CD4-positive, CD25-positive, alpha-beta regulatory T cell (primary cell): ENCODE results near the gene EMC7. TPM values are rescaled to one million over a fixed set of nuclear protein-coding genes. Genes with fewer than 3 reads are reported as not detected.

Experiments
- ATAC-seq, 2 donors: fragments of 150-1000 bp; cut with Tn5 transposase; one replicate each; pipeline ENCODE4 v1.10.0; 2021; ENCODE audit warnings: low read depth in 2 of 2, moderate number of reproducible peaks in 2 of 2, moderate library complexity in 1 of 2
- DNase-seq, 3 donors: peaks; one replicate each; pipeline versions ENCODE4 v3.0.0 to v3.0.0-alpha.2; 2012 to 2022; ENCODE audit warnings: mixed read lengths in 1 of 3
- H3K27ac ChIP-seq: one replicate; pipeline ENCODE4 v1.7.0; 2013; ENCODE audit warnings: mild to moderate bottlenecking, low read length; ENCODE audit not compliant: insufficient read depth, poor library complexity, severe bottlenecking
- H3K27me3 ChIP-seq: one replicate; pipeline ENCODE4 v1.7.0; 2013; ENCODE audit warnings: low read length; ENCODE audit not compliant: control insufficient read depth, insufficient read depth
- H3K36me3 ChIP-seq: one replicate; pipeline ENCODE4 v1.7.0; 2013; ENCODE audit warnings: mild to moderate bottlenecking, low read length, moderate library complexity; ENCODE audit not compliant: control insufficient read depth, insufficient read depth
- H3K4me1 ChIP-seq: 2 replicates; pipeline ENCODE4 v1.7.0; 2013; ENCODE audit warnings: mild to moderate bottlenecking, low read length; ENCODE audit not compliant: insufficient read depth, control insufficient read depth, poor library complexity, severe bottlenecking
- H3K4me3 ChIP-seq: one replicate; pipeline ENCODE4 v1.7.0; 2013; ENCODE audit warnings: low read depth, mild to moderate bottlenecking, low read length, moderate library complexity
- H3K9me3 ChIP-seq, 2 experiments: 1 replicate in 1 of 2; 2 replicates in 1 of 2; pipeline ENCODE4 v1.7.0; 2013; ENCODE audit warnings: low read length in 2 of 2, mild to moderate bottlenecking in 1 of 2, moderate library complexity in 1 of 2; ENCODE audit not compliant: control insufficient read depth in 2 of 2
- H3K27ac Mint-ChIP-seq, 3 donors: one replicate each; pipeline ENCODE4 v1.8.0; 2020 to 2022; ENCODE audit warnings: mild to moderate bottlenecking in 3 of 3, mixed read lengths in 3 of 3, moderate library complexity in 2 of 3
- H3K27me3 Mint-ChIP-seq: one replicate; pipeline ENCODE4 v1.8.0; 2022; ENCODE audit warnings: mild to moderate bottlenecking, mixed read lengths
- H3K36me3 Mint-ChIP-seq: one replicate; pipeline ENCODE4 v1.8.0; 2020; ENCODE audit warnings: mixed read lengths
- H3K4me1 Mint-ChIP-seq, 4 donors: one replicate each; pipeline ENCODE4 v1.8.0; 2020 to 2022; ENCODE audit warnings: mixed read lengths in 4 of 4, mild to moderate bottlenecking in 1 of 4
- H3K4me3 Mint-ChIP-seq, 4 donors: one replicate each; pipeline ENCODE4 v1.8.0; 2020 to 2022; ENCODE audit warnings: mild to moderate bottlenecking in 4 of 4, mixed read lengths in 4 of 4, moderate library complexity in 3 of 4
- H3K9me3 Mint-ChIP-seq, 7 donors: one replicate each; pipeline ENCODE4 v1.8.0; 2020 to 2022; ENCODE audit warnings: mixed read lengths in 7 of 7, mild to moderate bottlenecking in 3 of 7, moderate library complexity in 2 of 7
- polyA plus RNA-seq, 4 donors: library from polyadenylated mRNA; unstranded; fragments of 300-500 nt; fragmentation: Illumina TruSeq; gene quantifications; one replicate each; pipeline ENCODE4 v1.2.3, GENCODE V29; 2021
- total RNA-seq: library from RNA; stranded (reverse); gene quantifications from one replicate; pipeline ENCODE4 v1.2.3, GENCODE V29; 2022

The EMC7 gene
- total and polyA plus RNA-seq, 5 donors from 2014 or later, result 51.9 to 172 (median 129) TPM

DNA sequence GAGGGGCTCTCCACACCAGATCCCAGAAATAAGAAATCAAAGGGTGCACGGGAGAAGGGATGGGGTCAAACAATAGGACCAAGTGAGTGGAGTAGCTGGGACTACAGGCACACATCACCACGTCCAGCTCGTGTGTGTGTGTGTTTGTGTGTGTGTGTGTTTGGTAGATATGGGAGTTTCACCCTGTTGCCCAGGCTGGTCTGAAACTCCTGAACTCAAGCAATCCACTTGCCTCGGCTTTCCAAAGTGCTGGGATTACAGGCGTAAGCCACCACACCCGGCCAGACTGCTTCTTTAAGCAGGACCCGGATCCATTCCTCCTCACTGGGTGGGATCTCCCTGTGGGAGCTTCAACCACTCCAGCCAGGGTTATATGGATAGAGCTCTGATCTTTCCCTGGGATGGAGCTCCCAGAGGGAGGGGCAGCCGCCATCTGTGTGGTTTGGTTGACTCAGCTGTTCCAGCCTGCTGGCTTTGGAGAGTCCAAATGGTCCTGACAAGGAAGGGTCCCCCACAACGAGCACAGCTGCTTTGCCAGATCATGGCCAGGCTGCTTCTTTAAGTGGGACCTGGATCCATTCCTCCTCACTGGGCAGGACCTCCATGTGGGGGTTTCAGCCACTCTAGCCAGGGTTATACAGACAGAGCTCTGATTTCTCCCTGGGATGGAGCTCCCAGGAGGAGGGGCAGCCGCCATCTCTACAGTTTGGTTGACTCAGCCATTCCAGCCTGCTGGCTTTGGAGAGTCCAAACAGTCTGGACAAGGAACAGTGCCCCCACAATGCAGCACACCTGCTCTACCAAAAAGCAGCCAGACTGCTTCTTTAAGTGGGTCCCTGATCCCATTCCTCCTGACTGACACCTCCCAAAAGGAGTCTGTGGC lies 53.5 kb downstream of the EMC7 start:
- no peak overlapping the region for H3K27ac Mint-ChIP-seq
- peaks cover 19% of the 10 kb centered on the region for H3K27me3 Mint-ChIP-seq
- no peak overlapping the region for H3K27ac ChIP-seq
- peaks cover 12 to 15% of the 10 kb centered on the region in 2 experiments for H3K9me3 ChIP-seq
- no peaks in the 10 kb centered on the region for H3K4me1 ChIP-seq
- no peak overlapping the region for H3K4me3 Mint-ChIP-seq
- ATAC-seq (no peak), DNase-seq (no peak)
- H3K4me3 ChIP-seq, result no peak overlapping the region
- H3K36me3 Mint-ChIP-seq, result peaks cover 15% of the 10 kb centered on the region
- H3K9me3 Mint-ChIP-seq, result peaks cover 5 to 29% (median 14%) of the 10 kb centered on the region in 7 donors
- no peaks in the 10 kb centered on the region for H3K36me3 ChIP-seq
- H3K27me3 ChIP-seq, result no peaks in the 10 kb centered on the region
- H3K4me1 Mint-ChIP-seq, result no peaks in the 10 kb centered on the region

- no peak for DNase-seq
- H3K4me3 Mint-ChIP-seq, result no peak overlapping the region
- H3K36me3 ChIP-seq, result no peaks in the 10 kb centered on the region
- peaks cover 16% of the 10 kb centered on the region for H3K27me3 Mint-ChIP-seq
- no peak for ATAC-seq
- H3K27ac Mint-ChIP-seq, result no peak overlapping the region
- peaks cover 5 to 22% (median 12%) of the 10 kb centered on the region in 7 donors for H3K9me3 Mint-ChIP-seq
- no peak overlapping the region for H3K27ac ChIP-seq
- H3K9me3 ChIP-seq, result peaks cover 12 to 15% of the 10 kb centered on the region in 2 experiments
- H3K4me3 ChIP-seq, result no peak overlapping the region
- H3K27me3 ChIP-seq, result no peaks in the 10 kb centered on the region
- no peaks in the 10 kb centered on the region for H3K4me1 ChIP-seq
- H3K4me1 Mint-ChIP-seq, result no peaks in the 10 kb centered on the region
- H3K36me3 Mint-ChIP-seq, result peaks cover 15% of the 10 kb centered on the region
These were observed 55.1 kb downstream of the EMC7 start for GRCh38 chr15:34046471-34047145.

DNA sequence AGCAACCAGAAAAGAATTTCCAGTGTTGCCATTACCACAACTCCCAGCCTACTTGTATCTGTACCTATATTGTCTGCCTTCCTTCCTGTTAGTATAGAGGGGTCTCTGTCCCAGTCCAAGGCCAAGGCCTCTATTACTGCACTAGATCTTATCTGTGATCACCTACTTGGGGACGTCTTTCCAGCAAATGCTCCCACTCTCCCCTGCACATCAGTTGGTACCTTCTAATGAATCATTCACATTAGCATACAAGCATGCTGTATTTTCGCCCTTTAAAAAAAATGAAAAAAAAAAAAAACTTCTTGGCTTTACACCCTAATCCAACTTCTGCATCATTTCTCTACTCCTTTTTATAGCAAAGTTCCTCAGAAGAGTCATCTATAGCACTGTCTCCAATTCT lies 57.8 kb downstream of the EMC7 start:
- Mint-ChIP-seq H3K9me3 (peaks cover 0 to 1% (median 0%) of the 10 kb centered on the region in 7 donors), H3K4me3 (peak overlapping the region in 1 of 4 donors; percentile 55), H3K36me3 (no peaks in the 10 kb centered on the region), H3K27ac (peak overlapping the region in 1 of 3 donors; percentile 1), H3K27me3 (no peaks in the 10 kb centered on the region), H3K4me1 (peaks cover 5 to 15% (median 10%) of the 10 kb centered on the region in 4 donors)
- no peaks in the 10 kb centered on the region for H3K27me3 ChIP-seq
- peaks cover 9% of the 10 kb centered on the region for H3K4me1 ChIP-seq
- H3K27ac ChIP-seq, result no peak overlapping the region
- no peaks in the 10 kb centered on the region for H3K9me3 ChIP-seq
- H3K4me3 ChIP-seq, result no peak overlapping the region
- ATAC-seq (no peak), DNase-seq (no peak)
- no peaks in the 10 kb centered on the region for H3K36me3 ChIP-seq

GRCh38 chr15:34043391-34043790 lies 58.3 kb downstream of the EMC7 start:
- peaks cover 0 to 1% (median 0%) of the 10 kb centered on the region in 7 donors for H3K9me3 Mint-ChIP-seq
- H3K27me3 Mint-ChIP-seq, result no peaks in the 10 kb centered on the region
- Histone ChIP-seq H3K4me1 (peaks cover 9% of the 10 kb centered on the region), H3K27ac (no peak overlapping the region), H3K9me3 (no peaks in the 10 kb centered on the region), H3K27me3 (no peaks in the 10 kb centered on the region), H3K36me3 (no peaks in the 10 kb centered on the region), H3K4me3 (no peak overlapping the region)
- no peak overlapping the region for H3K4me3 Mint-ChIP-seq
- ATAC-seq, result no peak
- no peak overlapping the region for H3K27ac Mint-ChIP-seq
- H3K36me3 Mint-ChIP-seq, result no peaks in the 10 kb centered on the region
- no peak for DNase-seq
- H3K4me1 Mint-ChIP-seq, result peaks cover 5 to 15% (median 10%) of the 10 kb centered on the region in 4 donors

- Mint-ChIP-seq H3K27ac (peak overlapping the region; percentile 64 to 97 (median 95)), H3K4me3 (peak overlapping the region; percentile 76 to 98 (median 94)), H3K36me3 (no peaks in the 10 kb centered on the region), H3K4me1 (peaks cover 9 to 25% (median 13%) of the 10 kb centered on the region in 4 donors), H3K27me3 (no peaks in the 10 kb centered on the region), H3K9me3 (peaks cover 0 to 1% (median 0%) of the 10 kb centered on the region in 7 donors)
- peak overlapping the region; percentile 37 for H3K27ac ChIP-seq
- no peak for DNase-seq
- no peak for ATAC-seq
- H3K4me1 ChIP-seq, result peaks cover 16% of the 10 kb centered on the region
- no peaks in the 10 kb centered on the region for H3K9me3 ChIP-seq
- peak overlapping the region; percentile 77 for H3K4me3 ChIP-seq
- H3K27me3 ChIP-seq, result no peaks in the 10 kb centered on the region
- no peaks in the 10 kb centered on the region for H3K36me3 ChIP-seq
These were observed 61.9 kb downstream of the EMC7 start for GRCh38 chr15:34039790-34040113.

DNA sequence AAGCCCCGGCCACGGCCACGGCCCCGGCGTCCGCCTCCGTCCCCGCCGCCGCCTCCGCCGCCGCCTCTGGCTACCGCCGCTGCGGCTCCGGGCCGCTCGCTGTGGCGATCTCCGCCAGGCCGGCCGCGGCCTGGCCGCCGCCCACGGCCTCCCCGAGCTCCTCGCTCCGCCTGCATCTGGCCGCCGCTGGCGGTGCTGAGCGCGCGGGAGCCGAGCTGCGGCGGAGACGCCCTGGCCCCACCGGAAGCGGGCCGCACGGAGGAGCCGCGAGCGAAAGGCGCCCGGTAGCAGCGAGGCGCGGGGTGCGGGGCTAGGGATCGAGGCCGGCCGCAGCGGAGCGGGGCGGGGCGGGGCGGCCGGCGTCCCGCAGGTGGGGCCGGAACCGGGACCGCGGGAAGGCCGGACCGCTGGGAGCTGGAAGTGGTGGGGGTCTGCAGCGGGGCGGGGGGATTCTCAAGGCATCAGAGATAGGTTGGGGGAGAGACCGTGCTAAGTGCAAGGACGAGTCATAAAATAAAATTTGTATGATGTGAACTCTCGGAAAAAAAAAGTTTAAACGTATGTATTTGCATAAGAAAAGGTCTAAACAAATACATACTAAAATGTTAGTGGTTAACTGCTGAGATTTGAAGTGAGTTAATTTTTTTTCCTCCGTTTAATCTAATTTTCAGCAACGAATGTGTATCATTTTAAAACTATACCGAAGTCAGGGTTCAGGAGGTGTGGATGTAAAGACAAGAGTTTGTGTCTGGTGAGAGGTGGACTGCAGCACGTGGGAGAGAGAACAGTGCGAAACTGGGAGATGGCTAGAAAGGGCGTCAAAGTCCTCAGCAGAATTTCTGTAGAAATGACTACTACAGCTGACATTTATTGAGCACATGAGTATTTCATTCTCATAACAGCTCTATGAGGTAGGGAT lies 62.5 kb downstream of the EMC7 start, which contains the start of gene AVEN:
Gene AVEN (minus strand): TSS at position 334 of the 919 bp plus-strand sequence. CDS start 158 bp downstream, at position 176.
- Mint-ChIP-seq H3K27me3 (no peaks in the 10 kb centered on the region), H3K36me3 (no peaks in the 10 kb centered on the region), H3K9me3 (peaks cover 0 to 1% (median 0%) of the 10 kb centered on the region in 7 donors), H3K27ac (peak within 1 kb of the TSS; percentile 93 to 97 (median 95)), H3K4me3 (peak within 1 kb of the TSS; percentile 86 to 98 (median 96)), H3K4me1 (peaks cover 9 to 25% (median 13%) of the 10 kb centered on the region in 4 donors)
- Histone ChIP-seq H3K36me3 (no peaks in the 10 kb centered on the region), H3K4me3 (peak within 1 kb of the TSS; percentile 94), H3K27me3 (no peaks in the 10 kb centered on the region), H3K9me3 (no peaks in the 10 kb centered on the region), H3K4me1 (peaks cover 16% of the 10 kb centered on the region), H3K27ac (peak within 1 kb of the TSS; percentile 74)
- ATAC-seq (peak; percentile 71 to 73), DNase-seq (peak; percentile 29 to 78 (median 61))
